ENCODE measurements around the gene GJA3. TPM values are rescaled to one million over a fixed set of nuclear protein-coding genes. Genes with fewer than 3 reads are reported as not detected.

The GJA3 gene
- total RNA-seq, 3 donors from 2014 or later: 0.29 TPM; not detected in 2

GRCh38 chr13:20144141-20144850 is 16.6 kb downstream of the GJA3 start:
- TF ChIP-seq CTCF (IDR thresholded peaks at IDR 0.05) (no peak), POLR2AphosphoS5 (IDR thresholded peaks at IDR 0.05) (no peak), POLR2A (IDR thresholded peaks at IDR 0.05) (no peak)
- H3K9me3 ChIP-seq: no peaks in the 10 kb centered on the region
- H3K4me3 ChIP-seq: no peak overlapping the region
- no peaks in the 10 kb centered on the region for H3K36me3 ChIP-seq
- DNase-seq (ENCODE audit: low spot score in 2 of 2): no peak
- H3K4me1 ChIP-seq: no peaks in the 10 kb centered on the region
- H3K27me3 ChIP-seq: peaks cover 5 to 52% of the 10 kb centered on the region in 2 donors
- no peak overlapping the region for H3K27ac ChIP-seq
- intact Hi-C loops (cut with DNase I; ENCODE audit: low total_unique reads): no loop called here

- intact Hi-C loops (cut with DNase I; ENCODE audit: low total_unique reads): no loop called here
- Histone ChIP-seq H3K4me1 (no peaks in the 10 kb centered on the region), H3K27ac (no peak overlapping the region), H3K4me3 (no peak overlapping the region), H3K27me3 (peaks cover 5 to 49% of the 10 kb centered on the region in 2 donors), H3K9me3 (no peaks in the 10 kb centered on the region), H3K36me3 (no peaks in the 10 kb centered on the region)
- DNase-seq (ENCODE audit: low spot score in 2 of 2): no peak
- no peak for TF ChIP-seq CTCF (IDR thresholded peaks at IDR 0.05)
- no peak for TF ChIP-seq POLR2AphosphoS5 (IDR thresholded peaks at IDR 0.05)
- no peak for TF ChIP-seq POLR2A (IDR thresholded peaks at IDR 0.05)
Observed at GRCh38 chr13:20142927-20143480, 17.8 kb downstream of the GJA3 start.

GRCh38 chr13:20142023-20142926 is 18.6 kb downstream of the GJA3 start:
- Histone ChIP-seq H3K27me3 (peaks cover 5 to 56% of the 10 kb centered on the region in 2 donors), H3K27ac (no peak overlapping the region), H3K4me3 (peak overlapping the region in 1 of 3 donors; percentile 11), H3K9me3 (no peaks in the 10 kb centered on the region), H3K4me1 (no peaks in the 10 kb centered on the region), H3K36me3 (no peaks in the 10 kb centered on the region)
- no peak for TF ChIP-seq POLR2AphosphoS5 (IDR thresholded peaks at IDR 0.05)
- TF ChIP-seq POLR2A (IDR thresholded peaks at IDR 0.05): no peak
- no peak for TF ChIP-seq CTCF (IDR thresholded peaks at IDR 0.05)
- intact Hi-C loops (cut with DNase I; ENCODE audit: low total_unique reads): no loop called here
- no peak for DNase-seq (ENCODE audit: low spot score in 2 of 2)

GRCh38 chr13:20141238-20142022 is 19.4 kb downstream of the GJA3 start:
- H3K27ac ChIP-seq: no peak overlapping the region
- DNase-seq (ENCODE audit: low spot score in 2 of 2): no peak
- H3K36me3 ChIP-seq: no peaks in the 10 kb centered on the region
- TF ChIP-seq CTCF (IDR thresholded peaks at IDR 0.05) (no peak), POLR2A (IDR thresholded peaks at IDR 0.05) (no peak), POLR2AphosphoS5 (IDR thresholded peaks at IDR 0.05) (no peak)
- no peaks in the 10 kb centered on the region for H3K9me3 ChIP-seq
- H3K27me3 ChIP-seq: peaks cover 5 to 65% of the 10 kb centered on the region in 2 donors
- no peaks in the 10 kb centered on the region for H3K4me1 ChIP-seq
- no peak overlapping the region for H3K4me3 ChIP-seq
- intact Hi-C loops (cut with DNase I; ENCODE audit: low total_unique reads): no loop called here
